Astrocyte of the cerebellum (primary cell): Measurements from ENCODE around the gene PRKCZ.

Experiments used
- DNase-seq: peaks from one replicate; pipeline ENCODE4 v3.0.0-alpha.2; 2011; ENCODE audit warnings: low read depth
- H3K4me3 ChIP-seq: 2 replicates; pipeline ENCODE4 v1.5.1; 2011; ENCODE audit warnings: mild to moderate bottlenecking, low read depth, low read length, moderate library complexity
- in situ Hi-C: cut with HindIII; loops from 2 replicates; pipeline ENCODE4 v1.10.0; 2017; ENCODE audit warnings: low sequenced_read_pairs
- TF ChIP-seq, protein P1 (sequence below): IDR thresholded peaks from 2 replicates; pipeline ENCODE4 v1.5.1; 2012; ENCODE audit warnings: low read length, low read depth, moderate library complexity, mild to moderate bottlenecking; ENCODE audit errors: missing control alignments

PRKCZ gene

DNA sequence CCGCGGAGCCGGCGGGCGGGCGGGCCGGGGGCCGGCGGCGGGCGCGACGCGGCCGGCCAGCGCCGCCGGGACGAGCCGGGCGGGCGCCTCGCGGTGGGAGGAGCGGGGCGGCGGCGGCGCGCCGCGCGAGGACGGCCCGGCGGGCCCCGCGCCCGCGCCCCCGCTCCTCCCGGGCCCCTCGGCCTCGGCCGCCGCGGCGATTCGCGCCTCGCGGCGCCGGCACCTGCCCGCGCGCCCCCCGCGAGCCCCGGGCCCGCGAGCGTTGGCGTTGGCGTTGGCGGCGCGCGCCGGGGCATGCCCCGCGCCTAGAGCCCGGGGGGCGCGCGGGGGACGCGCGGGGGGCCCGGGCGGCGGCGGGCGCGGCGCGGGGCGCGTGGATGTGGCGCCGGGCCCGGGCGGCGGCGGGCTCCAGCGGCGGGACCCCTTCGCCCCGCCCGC lies 178.0 kb downstream of the PRKCZ start, which contains the start of gene SKI:
Gene SKI, plus strand, starts transcription at position 163 of the 438 bp plus-strand sequence. CDS start 448 bp downstream, outside the sequence.
- peak within 1 kb of the TSS; percentile 88 for H3K4me3 ChIP-seq
- TF ChIP-seq, protein P1, sequence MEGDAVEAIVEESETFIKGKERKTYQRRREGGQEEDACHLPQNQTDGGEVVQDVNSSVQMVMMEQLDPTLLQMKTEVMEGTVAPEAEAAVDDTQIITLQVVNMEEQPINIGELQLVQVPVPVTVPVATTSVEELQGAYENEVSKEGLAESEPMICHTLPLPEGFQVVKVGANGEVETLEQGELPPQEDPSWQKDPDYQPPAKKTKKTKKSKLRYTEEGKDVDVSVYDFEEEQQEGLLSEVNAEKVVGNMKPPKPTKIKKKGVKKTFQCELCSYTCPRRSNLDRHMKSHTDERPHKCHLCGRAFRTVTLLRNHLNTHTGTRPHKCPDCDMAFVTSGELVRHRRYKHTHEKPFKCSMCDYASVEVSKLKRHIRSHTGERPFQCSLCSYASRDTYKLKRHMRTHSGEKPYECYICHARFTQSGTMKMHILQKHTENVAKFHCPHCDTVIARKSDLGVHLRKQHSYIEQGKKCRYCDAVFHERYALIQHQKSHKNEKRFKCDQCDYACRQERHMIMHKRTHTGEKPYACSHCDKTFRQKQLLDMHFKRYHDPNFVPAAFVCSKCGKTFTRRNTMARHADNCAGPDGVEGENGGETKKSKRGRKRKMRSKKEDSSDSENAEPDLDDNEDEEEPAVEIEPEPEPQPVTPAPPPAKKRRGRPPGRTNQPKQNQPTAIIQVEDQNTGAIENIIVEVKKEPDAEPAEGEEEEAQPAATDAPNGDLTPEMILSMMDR: no peak
- DNase-seq: no peak
- in situ Hi-C loops: no loop called here

DNA sequence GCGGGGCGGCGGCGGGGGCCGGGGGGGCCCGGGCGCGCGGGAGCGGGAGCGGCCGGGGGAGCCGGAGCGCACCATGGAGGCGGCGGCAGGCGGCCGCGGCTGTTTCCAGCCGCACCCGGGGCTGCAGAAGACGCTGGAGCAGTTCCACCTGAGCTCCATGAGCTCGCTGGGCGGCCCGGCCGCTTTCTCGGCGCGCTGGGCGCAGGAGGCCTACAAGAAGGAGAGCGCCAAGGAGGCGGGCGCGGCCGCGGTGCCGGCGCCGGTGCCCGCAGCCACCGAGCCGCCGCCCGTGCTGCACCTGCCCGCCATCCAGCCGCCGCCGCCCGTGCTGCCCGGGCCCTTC lies 178.5 kb downstream of the PRKCZ start:
- in situ Hi-C loops: no loop called here
- no peak for DNase-seq
- peak overlapping the region; percentile 88 for H3K4me3 ChIP-seq
- TF ChIP-seq, protein P1: no peak

DNA sequence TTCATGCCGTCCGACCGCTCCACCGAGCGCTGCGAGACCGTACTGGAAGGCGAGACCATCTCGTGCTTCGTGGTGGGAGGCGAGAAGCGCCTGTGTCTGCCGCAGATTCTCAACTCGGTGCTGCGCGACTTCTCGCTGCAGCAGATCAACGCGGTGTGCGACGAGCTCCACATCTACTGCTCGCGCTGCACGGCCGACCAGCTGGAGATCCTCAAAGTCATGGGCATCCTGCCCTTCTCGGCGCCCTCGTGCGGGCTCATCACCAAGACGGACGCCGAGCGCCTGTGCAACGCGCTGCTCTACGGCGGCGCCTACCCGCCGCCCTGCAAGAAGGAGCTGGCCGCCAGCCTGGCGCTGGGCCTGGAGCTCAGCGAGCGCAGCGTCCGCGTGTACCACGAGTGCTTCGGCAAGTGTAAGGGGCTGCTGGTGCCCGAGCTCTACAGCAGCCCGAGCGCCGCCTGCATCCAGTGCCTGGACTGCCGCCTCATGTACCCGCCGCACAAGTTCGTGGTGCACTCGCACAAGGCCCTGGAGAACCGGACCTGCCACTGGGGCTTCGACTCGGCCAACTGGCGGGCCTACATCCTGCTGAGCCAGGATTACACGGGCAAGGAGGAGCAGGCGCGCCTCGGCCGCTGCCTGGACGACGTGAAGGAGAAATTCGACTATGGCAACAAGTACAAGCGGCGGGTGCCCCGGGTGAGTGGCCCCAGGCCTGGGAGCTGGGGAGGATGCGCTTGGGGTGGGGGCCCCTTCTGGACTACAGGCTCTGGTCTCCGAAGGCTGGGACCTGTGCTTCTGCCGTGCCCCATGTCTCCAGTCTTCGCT lies 179.0 kb downstream of the PRKCZ start:
- H3K4me3 ChIP-seq: peak overlapping the region; percentile 88
- no peak for DNase-seq
- TF ChIP-seq, protein P1: no peak
- in situ Hi-C loops: no loop called here

DNA sequence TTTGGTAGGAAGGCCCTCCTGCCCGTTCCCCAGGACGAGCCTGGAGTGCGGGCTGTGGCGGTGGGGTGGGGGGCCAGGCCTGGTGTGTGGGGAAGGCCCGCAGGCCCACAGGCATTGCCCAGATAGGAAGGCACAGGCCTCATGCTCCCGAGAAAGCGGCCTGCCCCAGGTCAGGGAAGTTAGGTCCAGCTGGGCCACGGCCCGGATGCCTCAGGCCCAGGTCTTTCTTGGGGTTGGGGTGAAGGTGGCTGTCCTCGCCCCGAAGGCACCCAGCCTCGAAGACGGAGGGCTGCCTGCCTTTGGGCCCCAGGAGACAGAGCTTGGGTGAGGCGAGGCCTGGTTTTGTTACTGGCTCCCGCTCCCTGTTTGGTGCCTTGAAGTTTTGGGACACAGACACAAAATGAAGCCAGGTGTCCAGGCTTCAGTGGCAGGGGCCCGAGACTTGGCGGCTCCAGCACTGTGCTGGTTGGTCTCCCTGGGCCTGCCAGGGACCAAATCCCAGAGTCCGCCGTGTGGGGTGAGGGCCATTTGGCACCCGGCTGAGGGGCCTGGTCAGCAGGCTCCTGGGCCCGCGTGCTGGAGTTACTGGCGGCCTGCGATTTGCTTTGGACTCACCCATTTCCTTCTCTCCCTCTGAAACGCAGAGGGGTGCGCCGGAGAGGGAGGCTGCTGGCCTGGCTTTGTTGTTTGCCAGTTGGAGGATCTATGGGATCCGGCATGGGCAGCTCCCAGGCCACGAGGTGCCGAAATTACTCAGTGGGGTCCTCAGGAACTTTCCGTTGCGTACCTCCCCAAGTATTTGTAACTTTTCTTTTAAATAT lies 179.9 kb downstream of the PRKCZ start:
- H3K4me3 ChIP-seq: peak overlapping the region; percentile 88
- TF ChIP-seq, protein P1: no peak
- in situ Hi-C loops: no loop called here
- no peak for DNase-seq

DNA sequence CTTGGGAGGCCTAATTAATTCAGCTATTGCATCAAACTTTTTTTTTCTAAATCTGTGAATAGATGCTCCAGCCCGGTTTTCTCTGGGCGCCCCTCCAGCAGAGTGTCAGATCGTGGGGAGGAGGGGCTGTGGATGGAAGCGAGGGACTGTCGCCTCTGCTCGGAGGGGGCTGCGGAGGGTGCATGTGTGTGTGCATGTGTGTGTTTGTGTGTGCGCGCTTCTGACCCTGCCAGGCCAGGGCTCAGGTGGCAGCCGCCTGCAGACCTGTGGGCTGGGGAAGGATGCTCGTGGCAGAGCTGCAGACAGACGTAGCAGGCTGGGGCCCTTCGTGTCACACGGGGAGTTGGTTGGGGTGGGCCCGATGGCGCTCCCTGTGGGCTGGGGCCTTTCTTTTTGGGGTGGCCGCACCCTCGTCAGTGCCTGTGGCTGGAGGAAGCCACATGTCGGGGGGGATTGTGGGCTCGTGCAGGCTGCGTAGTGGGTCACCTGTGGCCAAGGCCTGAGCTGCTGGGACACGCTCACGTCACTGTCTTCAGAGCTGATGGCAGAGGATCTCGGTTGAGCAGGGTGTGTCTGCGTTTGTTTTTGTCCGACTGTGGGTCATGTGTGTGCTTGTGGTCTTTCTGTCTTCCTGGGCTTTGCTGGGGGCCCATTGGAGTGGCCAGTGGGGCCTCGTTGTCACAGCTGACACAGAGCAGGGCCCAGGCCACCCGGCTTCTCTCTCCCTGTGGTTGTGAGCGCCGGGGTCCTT lies 180.7 kb downstream of the PRKCZ start:
- in situ Hi-C loops: no loop called here

More for the DNA sequence above, 180.7 kb downstream of the PRKCZ start:
- TF ChIP-seq, protein P1: no peak
- peak overlapping the region; percentile 88 for H3K4me3 ChIP-seq
- DNase-seq: no peak
